Embryonic facial prominence (tissue), 1 donor: Measurements from ENCODE around the gene PAK6.

Experiments
- DNase-seq: peaks from one replicate; pipeline ENCODE4 v3.0.0-alpha.2; 2016; ENCODE audit errors: extremely low spot score

Gene PAK6

GRCh38 chr15:40276927-40277326 lies 38.1 kb downstream of the PAK6 start:
- DNase-seq: no peak

DNA sequence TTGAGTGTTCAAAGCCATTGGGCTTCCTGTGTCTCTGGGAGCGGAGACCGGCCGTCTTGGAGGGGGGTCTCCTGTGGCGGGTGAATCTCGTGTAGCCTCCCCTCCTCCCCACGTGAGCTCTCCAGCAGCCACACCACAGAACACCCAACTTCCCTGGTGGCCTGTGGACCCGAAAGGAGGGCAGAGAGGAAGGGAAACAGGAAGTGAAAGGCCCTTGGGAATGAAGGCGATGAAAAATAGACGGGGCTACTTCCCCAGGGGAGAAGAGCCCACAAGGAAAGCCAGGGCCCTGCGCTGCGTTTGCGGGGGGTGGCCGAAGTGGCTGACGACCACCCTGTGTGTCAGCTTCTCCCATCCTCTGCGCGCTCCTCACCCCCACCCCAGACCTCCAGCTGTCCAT lies 38.6 kb downstream of the PAK6 start:
- no peak for DNase-seq

GRCh38 chr15:40278026-40278425 lies 39.2 kb downstream of the PAK6 start:
- no peak for DNase-seq

- no peak for DNase-seq
Observed at GRCh38 chr15:40279437-40280141, 40.7 kb downstream of the PAK6 start.

DNA sequence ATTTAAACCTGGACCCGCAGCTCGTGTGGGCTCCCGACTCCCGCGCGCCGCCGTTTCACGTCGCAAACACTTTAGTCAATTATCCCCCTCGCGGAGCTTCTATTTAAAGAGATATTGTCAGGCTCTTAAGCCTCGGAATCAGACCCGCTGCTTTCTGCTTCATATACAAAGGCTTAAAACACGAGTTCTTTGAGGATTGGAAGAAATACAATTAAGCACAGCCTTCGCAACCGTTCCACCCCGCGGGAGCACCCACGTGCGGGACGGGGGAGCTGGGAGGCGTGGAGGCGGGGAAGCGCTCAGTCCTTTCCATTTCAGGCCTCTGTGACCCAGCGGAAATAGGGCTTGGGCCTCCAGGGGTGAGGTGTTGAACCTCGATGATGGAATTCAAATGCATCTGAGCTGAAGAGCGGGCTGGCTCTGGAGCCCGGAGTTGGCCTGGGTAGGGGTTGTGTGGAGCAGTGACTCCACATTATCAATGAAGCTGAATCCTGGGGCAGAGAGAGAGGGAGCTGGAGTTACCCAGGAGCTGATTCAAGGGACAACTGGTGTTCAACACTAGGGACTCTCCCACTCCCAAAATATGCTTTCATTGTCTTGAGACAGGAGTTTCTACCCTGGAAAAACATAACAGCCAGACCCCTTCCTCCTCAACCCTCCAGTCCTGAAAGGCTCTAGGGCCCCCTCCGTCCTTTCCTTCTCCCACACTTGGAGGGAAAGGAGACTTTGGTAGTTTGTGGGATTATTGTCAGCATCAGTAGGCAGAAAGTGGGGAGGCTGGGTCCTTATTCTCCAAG lies 41.6 kb downstream of the PAK6 start:
- no peak for DNase-seq

DNA sequence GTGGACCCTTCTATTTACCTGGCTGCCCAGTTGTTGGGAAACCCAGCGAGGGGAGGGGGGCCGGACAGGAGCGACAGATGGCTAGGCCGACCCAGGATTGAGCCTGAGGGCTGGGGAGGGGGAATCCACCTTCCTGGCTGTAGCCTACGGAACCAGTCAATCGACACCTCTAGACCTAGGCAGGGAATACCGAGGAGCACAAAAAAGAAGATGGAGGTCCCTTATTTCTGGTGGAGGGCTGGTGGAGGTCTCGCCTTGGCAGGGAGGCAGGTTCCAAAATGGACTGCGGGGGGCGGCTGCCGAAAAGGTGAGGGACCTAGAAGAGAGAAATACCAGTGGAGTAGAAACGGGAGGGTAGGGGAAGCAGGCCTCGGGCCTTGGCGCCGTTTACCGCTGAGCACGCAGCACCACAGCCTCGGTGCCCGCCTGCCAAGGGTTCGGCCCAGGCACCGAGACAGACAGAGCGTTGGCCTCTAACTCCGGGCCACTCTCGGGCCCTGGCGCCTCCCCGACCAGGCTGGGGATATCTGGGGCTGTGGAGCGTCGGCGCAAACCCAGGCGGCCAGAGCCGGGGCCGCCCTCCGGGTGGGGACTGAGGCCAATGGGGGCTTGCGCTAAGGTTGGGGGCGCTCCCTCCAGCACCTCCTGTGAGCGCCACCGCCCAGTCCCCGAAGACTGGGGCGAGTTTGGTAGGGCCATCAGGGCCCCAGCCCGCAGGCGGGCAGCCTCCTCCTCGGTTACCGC lies 42.4 kb downstream of the PAK6 start:
- DNase-seq: no peak

- no peak for DNase-seq
Observed at GRCh38 chr15:40281801-40282146, 42.9 kb downstream of the PAK6 start.

DNA sequence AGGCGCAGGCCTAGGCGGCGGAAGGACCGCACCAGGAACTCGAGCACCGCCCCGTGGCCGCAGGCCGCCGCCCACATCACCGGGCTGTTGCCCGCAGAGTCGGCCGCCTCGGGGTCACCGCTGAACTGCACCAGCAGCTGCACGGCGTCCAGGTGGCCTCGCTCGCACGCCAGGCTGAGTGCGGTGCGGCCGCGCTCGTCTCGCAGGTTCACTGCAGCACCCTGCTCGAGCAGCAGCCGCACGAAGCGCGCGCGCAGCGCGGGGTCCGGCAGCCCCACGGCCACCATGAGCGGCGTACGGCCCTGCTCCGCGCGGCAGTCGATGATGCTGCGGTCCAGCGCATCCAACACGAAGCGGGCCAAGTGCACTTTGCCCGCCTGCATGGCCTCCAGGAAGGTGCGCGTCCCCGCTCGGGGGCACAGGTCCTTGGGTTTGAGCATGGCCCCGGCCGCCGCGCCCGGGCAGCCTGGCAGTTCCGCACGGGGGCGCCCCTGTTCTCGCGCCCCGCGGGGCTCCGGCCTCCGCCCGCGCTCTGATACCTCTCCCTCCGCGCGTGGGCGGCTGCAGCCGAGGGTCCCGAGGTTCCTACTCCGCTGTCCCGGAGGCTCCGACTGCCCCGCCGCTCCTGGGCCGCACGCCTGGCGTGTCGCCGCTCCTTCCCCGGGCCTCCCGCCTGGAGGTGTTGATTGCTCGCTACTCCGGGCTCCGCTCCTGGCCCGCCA lies 43.4 kb downstream of the PAK6 start:
- DNase-seq: no peak

- DNase-seq: no peak
Observed at GRCh38 chr15:40282869-40283614, 44.2 kb downstream of the PAK6 start, which contains the start of gene ANKRD63. Gene ANKRD63 (minus strand): TSS chr15:40283064. CDS start chr15:40282586, 478 bp downstream.

DNA sequence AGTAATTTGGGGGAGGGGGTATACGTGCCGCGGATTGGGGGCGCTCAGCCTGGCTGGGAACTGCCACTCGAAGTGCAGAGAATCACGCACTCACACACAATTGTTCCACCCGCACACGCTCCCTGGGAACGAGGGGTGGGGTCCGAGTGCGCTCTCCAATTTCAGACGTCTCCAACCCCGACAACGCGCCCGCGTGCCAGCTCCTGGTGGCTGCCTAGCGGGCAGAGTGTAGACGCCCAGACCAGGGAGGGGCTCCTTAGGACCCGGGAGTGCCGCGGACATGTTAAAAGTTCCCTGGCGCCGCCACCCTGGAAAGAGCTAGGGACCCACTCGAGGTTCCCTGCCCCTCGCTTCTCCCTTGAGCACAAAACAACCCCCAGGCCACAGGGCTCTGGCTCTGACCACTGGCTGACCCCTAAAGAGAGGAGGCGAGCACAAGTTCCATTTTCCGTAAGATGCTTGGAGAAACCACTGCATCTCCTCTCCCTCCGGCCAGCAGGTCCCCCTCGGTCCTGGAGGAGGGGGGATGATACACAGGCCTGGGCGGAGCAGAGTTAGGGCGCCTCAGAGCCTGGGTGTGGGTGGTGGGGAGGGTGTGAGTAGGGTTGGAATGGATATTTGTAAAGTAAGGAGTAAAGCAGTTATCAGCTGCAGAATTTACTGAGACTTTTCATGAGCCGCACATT lies 44.9 kb downstream of the PAK6 start:
- no peak for DNase-seq

DNA sequence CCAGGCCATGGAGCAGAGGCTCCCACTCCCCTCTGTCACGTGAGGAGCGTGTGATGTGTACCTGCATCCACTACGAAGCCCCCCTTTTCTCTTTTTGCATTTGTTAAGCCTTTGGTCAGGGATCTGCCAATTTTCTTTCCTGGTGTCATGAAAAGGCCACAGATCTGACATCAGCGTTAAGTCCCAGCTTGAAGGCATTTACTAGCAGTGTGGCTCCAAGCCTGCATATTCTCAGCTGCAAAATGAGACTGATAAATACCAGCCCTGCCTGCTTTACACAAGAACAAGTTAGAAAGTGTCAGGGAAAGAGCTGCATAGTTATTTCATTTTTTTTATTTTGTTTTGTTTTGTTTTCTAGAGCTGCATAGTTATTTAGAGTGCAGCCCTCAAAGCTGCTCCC lies 46.3 kb downstream of the PAK6 start:
- DNase-seq: peak; percentile 31

- DNase-seq: no peak
Observed at GRCh38 chr15:40285554-40286011, 46.7 kb downstream of the PAK6 start.

GRCh38 chr15:40286061-40286532 lies 47.2 kb downstream of the PAK6 start:
- DNase-seq: no peak

DNA sequence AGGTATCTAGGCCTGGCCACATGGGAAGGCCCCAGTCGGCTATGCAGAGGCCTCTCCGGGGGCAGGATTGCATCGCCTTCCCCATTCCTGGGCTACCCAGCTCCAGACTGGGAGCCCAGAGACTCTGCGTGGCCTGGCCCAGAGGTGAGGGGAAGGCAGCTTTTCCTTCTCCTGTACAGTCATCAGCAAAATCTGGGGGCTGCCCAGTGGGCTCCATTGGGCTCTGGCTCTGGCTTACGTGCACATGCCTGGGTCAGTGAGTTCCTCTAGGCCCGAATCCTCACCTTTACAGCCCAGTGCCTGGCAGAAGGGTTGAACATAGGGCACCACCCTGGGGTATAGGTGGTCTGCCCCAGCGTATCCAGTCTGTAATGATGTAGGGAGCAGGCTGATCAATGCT lies 47.9 kb downstream of the PAK6 start:
- no peak for DNase-seq

DNA sequence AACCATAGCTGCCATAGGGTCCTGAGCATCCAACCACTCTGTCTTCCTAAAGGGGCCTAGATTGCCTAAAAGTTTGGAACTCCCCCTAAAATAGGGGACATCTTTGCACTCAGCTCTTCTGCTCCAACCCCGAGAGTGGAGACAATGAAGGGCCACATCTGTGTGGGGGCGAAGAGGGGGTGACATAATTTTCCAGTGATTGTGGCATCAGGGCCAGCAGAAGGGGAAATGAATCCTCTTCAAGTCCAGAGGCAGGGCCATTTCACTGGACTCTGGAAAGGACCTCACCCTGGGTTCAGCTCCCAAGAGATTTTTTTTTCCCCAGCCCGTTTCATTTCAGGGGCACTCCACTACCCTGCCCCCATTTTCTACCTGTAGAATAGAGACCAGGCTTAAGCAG lies 48.6 kb downstream of the PAK6 start:
- DNase-seq: no peak

- DNase-seq: no peak
Observed at GRCh38 chr15:40287968-40288367, 49.1 kb downstream of the PAK6 start.

DNA sequence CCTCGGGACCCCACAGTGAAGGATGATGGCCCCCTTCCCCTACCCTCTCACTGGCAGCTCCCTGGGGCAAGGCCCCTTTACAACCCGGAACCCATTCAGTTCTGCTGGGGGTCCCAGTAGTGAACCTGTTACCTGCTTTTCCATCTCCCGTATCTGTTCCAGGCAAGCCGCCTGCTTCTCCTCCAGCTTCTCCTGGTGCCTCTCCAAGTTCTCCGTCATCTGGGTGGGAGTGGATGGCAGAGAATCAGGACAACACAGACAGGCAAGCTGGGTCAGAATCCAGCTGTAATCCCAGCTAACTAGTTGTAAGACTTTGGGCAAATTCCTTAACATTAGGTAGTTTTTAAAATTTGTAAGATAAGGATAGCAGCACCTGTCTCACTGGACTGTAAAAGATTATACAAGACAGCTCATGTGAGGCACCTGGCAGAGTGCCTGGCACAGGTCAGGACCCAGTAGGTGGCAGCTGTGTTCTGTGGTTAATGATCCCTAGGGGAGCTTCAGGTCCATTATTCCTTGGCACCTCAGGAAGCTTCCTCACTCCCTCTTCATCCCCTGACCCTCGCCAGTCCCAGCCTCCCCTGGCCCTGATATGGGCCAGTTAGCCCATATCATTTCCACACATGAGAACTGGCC lies 50.4 kb downstream of the PAK6 start:
- no peak for DNase-seq

DNA sequence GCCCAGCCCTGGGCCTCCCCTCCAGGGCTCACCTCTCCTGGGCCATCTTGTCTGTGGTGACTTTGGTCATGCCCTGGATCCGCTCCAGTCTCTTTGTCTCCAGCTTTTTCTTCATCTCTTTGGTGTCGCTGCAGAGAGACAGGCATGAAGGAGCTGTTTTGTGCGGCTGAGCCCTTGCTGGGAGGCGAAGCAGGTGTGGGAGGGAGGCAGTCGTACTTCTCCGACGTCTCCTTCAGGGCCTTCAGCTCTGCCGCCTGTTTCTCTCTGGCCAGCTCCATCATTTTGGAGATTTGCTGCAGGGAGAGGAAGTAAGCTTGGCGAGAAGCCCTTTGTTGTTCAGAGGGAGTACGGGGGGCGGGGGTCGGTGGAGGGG lies 51.7 kb downstream of the PAK6 start:
- no peak for DNase-seq

GRCh38 chr15:40290918-40291574 lies 52.2 kb downstream of the PAK6 start:
- DNase-seq: no peak
